Tibial artery (tissue), 4 donors: ENCODE results near the gene SUFU.

Source experiments
- DNase-seq, 2 donors: peaks; one replicate each; pipeline ENCODE4 v3.0.0-alpha.2; 2019
- H3K27ac ChIP-seq, 2 donors: fragments of 200-600 bp; sonication (generic) in 1 of 2; 1 replicate in 1 of 2; 2 replicates in 1 of 2; pipeline ENCODE4 v1.5.1; 2018 to 2019; ENCODE audit warnings: mild to moderate bottlenecking in 1 of 2
- H3K27me3 ChIP-seq, 2 donors: fragments of 200-600 bp; sonication (generic) in 1 of 2; one replicate each; pipeline versions ENCODE4 v1.5.1 to v1.6.0; 2016 to 2019
- H3K36me3 ChIP-seq, 3 donors: fragments of 200-600 bp; sonication (generic) in 2 of 3; one replicate each; pipeline ENCODE4 v1.5.1; 2016 to 2019; ENCODE audit warnings: mild to moderate bottlenecking in 2 of 3
- H3K4me1 ChIP-seq, 4 donors: fragments of 200-600 bp; sonication (generic) in 2 of 4; 1 replicate in 3 of 4; 2 replicates in 1 of 4; pipeline ENCODE4 v1.5.1; 2016 to 2019
- H3K4me3 ChIP-seq, 2 donors: fragments of 200-600 bp; sonication (generic) in 1 of 2; 1 replicate in 1 of 2; 2 replicates in 1 of 2; pipeline ENCODE4 v1.5.1; 2018 to 2019; ENCODE audit warnings: mild to moderate bottlenecking in 2 of 2
- H3K9me3 ChIP-seq, 3 donors: fragments of 200-600 bp; sonication (generic) in 1 of 3; one replicate each; pipeline ENCODE4 v1.5.1; 2016 to 2019
- CTCF ChIP-seq, 2 experiments: fragments of 200-600 bp in 1 of 2; fragments of 450-650 bp in 1 of 2; IDR thresholded peaks; one replicate each; pipeline ENCODE4 v1.5.1; 2017 to 2019; ENCODE audit warnings: antibody characterized with exemption in 2 of 2, mild to moderate bottlenecking in 1 of 2, moderate library complexity in 1 of 2
- intact Hi-C: fragments of 100-400 bp; cut with DNase I; formaldehyde crosslinking; loops from one replicate; pipeline ENCODE4 v1.15.0; 2023; ENCODE audit warnings: low total_unique reads

SUFU gene

GRCh38 chr10:102467318-102467717 is 36.5 kb upstream of the SUFU start:
- Histone ChIP-seq H3K4me3 (no peak overlapping the region), H3K36me3 (no peaks in the 10 kb centered on the region), H3K27me3 (no peaks in the 10 kb centered on the region), H3K4me1 (no peaks in the 10 kb centered on the region), H3K9me3 (no peaks in the 10 kb centered on the region), H3K27ac (no peak overlapping the region)
- no peak for TF ChIP-seq CTCF (IDR thresholded peaks at IDR 0.05)
- no peak for DNase-seq
- intact Hi-C loops: no loop called here

- Histone ChIP-seq H3K36me3 (no peaks in the 10 kb centered on the region), H3K4me3 (no peak overlapping the region), H3K27ac (no peak overlapping the region), H3K27me3 (no peaks in the 10 kb centered on the region), H3K4me1 (no peaks in the 10 kb centered on the region), H3K9me3 (no peaks in the 10 kb centered on the region)
- no peak for DNase-seq
- no peak for TF ChIP-seq CTCF (IDR thresholded peaks at IDR 0.05)
- intact Hi-C loops: no loop called here
Measured at GRCh38 chr10:102467971-102468438, 35.8 kb upstream of the SUFU start.

GRCh38 chr10:102468683-102469082 is 35.1 kb upstream of the SUFU start:
- intact Hi-C loops: no loop called here
- no peak for DNase-seq
- H3K27me3 ChIP-seq: no peaks in the 10 kb centered on the region
- H3K4me3 ChIP-seq: no peak overlapping the region
- H3K9me3 ChIP-seq: no peaks in the 10 kb centered on the region
- H3K4me1 ChIP-seq: no peaks in the 10 kb centered on the region
- no peaks in the 10 kb centered on the region for H3K36me3 ChIP-seq
- no peak overlapping the region for H3K27ac ChIP-seq
- no peak for TF ChIP-seq CTCF (IDR thresholded peaks at IDR 0.05)

GRCh38 chr10:102470579-102471546 is 32.9 kb upstream of the SUFU start:
- no peaks in the 10 kb centered on the region for H3K4me1 ChIP-seq
- no peak overlapping the region for H3K27ac ChIP-seq
- no peaks in the 10 kb centered on the region for H3K36me3 ChIP-seq
- no peaks in the 10 kb centered on the region for H3K27me3 ChIP-seq
- TF ChIP-seq CTCF (IDR thresholded peaks at IDR 0.05): no peak
- DNase-seq: no peak
- intact Hi-C loops: no loop called here
- H3K9me3 ChIP-seq: no peaks in the 10 kb centered on the region
- H3K4me3 ChIP-seq: no peak overlapping the region

- TF ChIP-seq CTCF (IDR thresholded peaks at IDR 0.05): no peak
- DNase-seq: no peak
- Histone ChIP-seq H3K9me3 (no peaks in the 10 kb centered on the region), H3K4me1 (no peaks in the 10 kb centered on the region), H3K27me3 (no peaks in the 10 kb centered on the region), H3K4me3 (no peak overlapping the region), H3K36me3 (no peaks in the 10 kb centered on the region), H3K27ac (no peak overlapping the region)
- intact Hi-C loops: no loop called here
Measured at GRCh38 chr10:102473445-102474331, 30.1 kb upstream of the SUFU start.
